ENCODE data around the gene COX5B. TPM values are rescaled to one million over a fixed set of nuclear protein-coding genes. Genes with fewer than 3 reads are reported as not detected.

COX5B gene
- total RNA-seq, 2 donors from 2014 or later = 112 to 122 TPM

- no peak for ATAC-seq
- DNase-seq = no peak
These were observed 49.9 kb downstream of the COX5B start for GRCh38 chr2:97695744-97696143.

DNA sequence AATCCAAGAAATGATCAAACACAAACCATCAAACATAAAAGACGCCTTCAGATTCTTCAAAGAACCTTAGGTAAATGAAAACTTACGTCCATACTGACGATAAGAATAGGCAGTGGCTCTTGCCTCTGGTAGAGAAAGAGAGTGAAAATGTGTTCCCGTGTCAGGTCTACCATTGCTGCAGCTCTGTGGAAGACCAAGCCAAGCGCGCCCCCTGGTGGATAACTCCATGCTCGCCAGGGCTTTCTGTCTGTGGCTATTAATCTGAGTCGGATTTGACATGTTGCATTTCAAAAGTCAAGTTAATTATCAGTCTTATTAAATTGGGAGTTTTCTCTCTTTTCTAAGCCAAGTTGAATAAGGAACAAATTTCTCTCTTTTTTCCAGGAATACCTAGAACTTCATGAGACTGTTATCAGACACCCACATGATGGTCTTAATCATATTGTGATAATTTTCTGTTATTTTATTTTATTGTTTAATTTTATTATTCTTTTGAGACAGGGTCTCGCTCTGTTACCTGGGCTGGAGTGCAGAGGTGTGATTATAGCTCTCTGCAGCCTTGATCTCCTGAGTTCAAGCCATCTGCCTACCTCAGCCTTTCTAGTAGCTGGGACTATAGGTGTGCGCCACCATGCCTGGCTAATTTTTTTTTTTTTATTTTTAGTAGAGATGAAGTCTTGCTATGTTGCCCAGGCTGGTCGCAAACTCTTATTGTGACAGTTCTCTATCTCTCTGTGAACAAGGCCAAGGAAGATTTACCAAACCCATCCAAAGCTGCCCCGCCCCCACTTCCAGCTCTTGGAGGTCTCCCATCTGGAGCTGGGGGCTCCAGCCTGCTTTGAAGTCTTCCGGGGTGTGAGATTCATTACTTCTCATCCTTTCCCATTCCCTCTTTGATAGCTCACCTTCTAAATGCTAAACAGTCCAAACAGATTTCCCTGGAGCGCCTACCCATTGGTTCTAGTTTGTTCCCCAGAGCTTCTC is 51.7 kb downstream of the COX5B start:
- DNase-seq (peak; percentile 79 to 93 (median 86)), ATAC-seq (peak; percentile 93)
- Mint-ChIP-seq H3K27ac (no peak overlapping the region), H3K4me1 (peaks cover 12% of the 10 kb centered on the region), H3K36me3 (ENCODE audit: low read depth) (no peaks in the 10 kb centered on the region), H3K4me3 (no peak overlapping the region), H3K27me3 (no peaks in the 10 kb centered on the region)
- no peaks in the 10 kb centered on the region for H3K9me3 ChIP-seq (ENCODE audit: control insufficient read depth, low read length, poor library complexity, severe bottlenecking)

More at GRCh38 chr2:97695744-97696143, 49.9 kb downstream of the COX5B start:
- Mint-ChIP-seq H3K27me3 (no peaks in the 10 kb centered on the region), H3K4me1 (peaks cover 12% of the 10 kb centered on the region), H3K36me3 (ENCODE audit: low read depth) (no peaks in the 10 kb centered on the region), H3K4me3 (no peak overlapping the region), H3K27ac (no peak overlapping the region)
- H3K9me3 ChIP-seq (ENCODE audit: control insufficient read depth, low read length, poor library complexity, severe bottlenecking) = no peaks in the 10 kb centered on the region

Other genes starting within 250 kb of the COX5B start
- 10 to 100 TPM; 66.6 to 74.4 TPM for gene ANKRD36B, start 56.2 kb upstream of the COX5B start, total RNA-seq
- gene ACTR1B, start 18.0 kb downstream of the COX5B start, total RNA-seq = 10 to 100 TPM; 90.9 to 98.0 TPM
- 10 to 100 TPM; 12.5 to 13.5 TPM for gene C2orf92, start 23.7 kb downstream of the COX5B start, total RNA-seq
- 100 to 1,000 TPM; 406 to 439 TPM for gene ZAP70, start 67.5 kb downstream of the COX5B start, total RNA-seq

Measured in T-helper 17 cell (primary cell).